ENCODE results near the gene AQP1.

- no peak for TF ChIP-seq CTCF (optimal IDR thresholded peaks at IDR 0.05 in 1 of 3, IDR thresholded peaks at IDR 0.05 in 1 of 3, conservative IDR thresholded peaks at IDR 0.05 in 1 of 3; ENCODE audit: extremely low read depth in 1 of 3, insufficient read depth in 2 of 3, low read length in 3 of 3)
- no peak for TF ChIP-seq EZH2 (IDR thresholded peaks at IDR 0.05; ENCODE audit: low read length)
Measured at GRCh38 chr7:30936650-30937245, 25.1 kb downstream of the AQP1 start.
